Measurements from ENCODE around the gene HORMAD1. TPM values are rescaled to one million over a fixed set of nuclear protein-coding genes. Genes with fewer than 3 reads are reported as not detected.

HORMAD1 gene
- total and polyA plus RNA-seq, 12 donors: 0.14 to 0.46 (median 0.27) TPM; not detected in 8

DNA sequence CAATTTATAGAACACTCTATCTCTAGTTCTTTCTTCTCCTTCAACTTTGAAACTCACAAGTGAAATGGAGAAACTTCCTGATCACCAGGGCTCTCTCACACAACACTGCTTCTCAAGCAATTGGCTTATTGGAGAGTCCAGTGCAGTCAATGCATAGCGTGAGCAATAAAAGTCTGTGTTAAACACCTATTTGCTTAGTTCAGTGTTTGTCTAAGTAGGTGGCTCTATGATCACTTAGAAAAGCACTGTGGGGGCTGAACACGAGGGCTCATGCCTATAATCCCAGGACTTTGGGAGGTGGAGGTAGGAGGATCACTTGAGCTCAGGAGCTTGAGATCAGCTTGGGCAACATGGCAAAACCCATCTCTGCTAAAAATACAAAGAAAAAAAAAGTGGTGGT is 32.7 kb upstream of the HORMAD1 start:
- H3K27ac ChIP-seq: no peak overlapping the region
- no peak for DNase-seq
- WGBS, 4 donors: 81 to 100% (median 95%) methylated on average over 2 of the region's 2 CpGs
- H3K4me3 ChIP-seq: no peak overlapping the region
- H3K4me1 ChIP-seq (replicated peaks in 1 of 2): no peaks in the 10 kb centered on the region
- no peaks in the 10 kb centered on the region for H3K36me3 ChIP-seq (replicated peaks in 1 of 2)
- TF ChIP-seq POLR2A (IDR thresholded peaks at IDR 0.05): no peak
- TF ChIP-seq CTCF (IDR thresholded peaks at IDR 0.05): no peak
- intact Hi-C loops (cut with DNase I): no loop called here
- H3K27me3 ChIP-seq: no peaks in the 10 kb centered on the region
- H3K9me3 ChIP-seq (replicated peaks in 1 of 3): no peaks in the 10 kb centered on the region

DNA sequence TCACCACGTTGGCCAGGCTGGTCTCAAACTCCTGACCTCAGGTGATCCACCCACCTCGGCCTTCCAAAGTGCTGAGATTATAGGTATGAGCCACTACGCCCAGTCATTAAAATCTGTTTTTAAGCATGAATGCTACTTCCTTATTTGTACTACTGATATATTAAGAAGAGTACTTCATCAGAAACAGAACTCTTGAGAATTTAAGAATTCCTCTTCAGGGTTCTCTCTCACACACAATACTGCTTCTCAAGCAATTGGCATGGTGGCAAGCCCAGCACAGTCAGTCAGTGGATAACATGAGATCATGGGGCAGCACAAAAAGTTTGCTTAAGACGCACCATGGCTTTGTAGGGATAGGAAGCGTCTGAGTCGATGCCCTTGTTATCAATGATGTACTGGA is 30.7 kb upstream of the HORMAD1 start:
- DNase-seq: no peak
- TF ChIP-seq POLR2A (IDR thresholded peaks at IDR 0.05) (no peak), CTCF (IDR thresholded peaks at IDR 0.05) (no peak)
- intact Hi-C loops (cut with DNase I): no loop called here

GRCh38 chr1:150749720-150750311 is 29.1 kb upstream of the HORMAD1 start:
- no peak for DNase-seq
- no peaks in the 10 kb centered on the region for H3K36me3 ChIP-seq (replicated peaks in 1 of 2)

More for the DNA sequence above, 30.7 kb upstream of the HORMAD1 start:
- no peaks in the 10 kb centered on the region for H3K9me3 ChIP-seq (replicated peaks in 1 of 3)
- 90 to 99% (median 95%) methylated on average over 5 to 6 of the region's 6 CpGs for WGBS, 4 donors
- H3K27ac ChIP-seq: no peak overlapping the region
- no peaks in the 10 kb centered on the region for H3K4me1 ChIP-seq (replicated peaks in 1 of 2)
- no peaks in the 10 kb centered on the region for H3K27me3 ChIP-seq
- H3K4me3 ChIP-seq: no peak overlapping the region
- H3K36me3 ChIP-seq (replicated peaks in 1 of 2): no peaks in the 10 kb centered on the region

More at GRCh38 chr1:150749720-150750311, 29.1 kb upstream of the HORMAD1 start:
- intact Hi-C loops (cut with DNase I): no loop called here
- Histone ChIP-seq H3K9me3 (replicated peaks in 1 of 3) (no peaks in the 10 kb centered on the region), H3K27me3 (no peaks in the 10 kb centered on the region), H3K4me1 (replicated peaks in 1 of 2) (no peaks in the 10 kb centered on the region), H3K4me3 (no peak overlapping the region), H3K27ac (no peak overlapping the region)
- TF ChIP-seq CTCF (IDR thresholded peaks at IDR 0.05) (no peak), POLR2A (IDR thresholded peaks at IDR 0.05) (no peak)
- whole genome bisulfite sequencing, 4 donors: 90 to 92% (median 92%) methylated on average over 8 of the region's 8 CpGs

Data from adrenal gland (tissue), 12 donors.